ENCODE measurements around the gene SLC3A2.

The SLC3A2 gene

DNA sequence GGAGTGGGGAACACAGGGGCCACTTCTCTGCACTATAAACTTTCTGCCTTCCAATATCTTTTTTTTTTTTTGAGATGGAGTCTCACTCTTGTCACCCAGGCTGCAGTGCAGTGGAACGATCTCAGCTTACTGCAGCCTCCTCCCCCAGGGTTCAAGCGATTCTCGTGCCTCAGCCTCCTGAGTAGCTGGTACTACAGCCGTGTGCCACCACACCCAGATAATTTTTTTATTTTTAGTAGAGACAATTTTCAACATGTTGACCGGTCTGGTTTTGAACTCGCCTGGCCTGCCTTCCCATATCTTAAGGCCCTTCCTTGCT is 1.7 kb downstream of the SLC3A2 start:
- no peak for DNase-seq

DNA sequence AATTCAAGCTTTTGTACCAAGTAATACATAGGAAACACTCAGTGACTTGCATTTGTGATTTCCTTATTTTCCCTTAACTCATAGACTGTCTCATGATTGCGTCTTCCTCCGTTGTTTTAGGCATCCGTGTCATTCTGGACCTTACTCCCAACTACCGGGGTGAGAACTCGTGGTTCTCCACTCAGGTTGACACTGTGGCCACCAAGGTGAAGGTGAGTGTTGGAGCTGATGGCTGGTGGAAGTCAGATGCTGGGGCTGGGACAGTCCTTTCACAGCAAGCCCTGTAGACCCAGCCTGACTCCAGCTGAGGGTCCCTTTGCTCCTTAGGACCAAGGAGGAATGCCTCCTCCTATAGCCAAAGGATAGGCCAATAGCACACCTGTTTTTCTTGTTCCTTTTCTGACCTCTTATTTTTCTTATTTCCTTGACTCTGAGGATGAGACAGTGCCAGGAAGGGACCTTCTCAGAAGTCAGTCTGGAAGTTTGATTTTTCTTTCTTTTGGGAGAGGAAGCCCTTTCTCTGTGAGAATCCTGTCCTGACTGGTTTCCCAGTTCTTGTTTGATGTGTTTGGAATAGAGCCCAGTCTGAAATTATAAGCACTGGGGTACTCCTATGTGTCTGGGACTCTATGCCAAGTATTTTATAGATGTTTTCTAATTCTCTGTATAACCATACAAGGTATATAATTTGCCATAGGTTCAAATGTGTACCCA is 2.2 kb downstream of the SLC3A2 start:
- DNase-seq = no peak

DNA sequence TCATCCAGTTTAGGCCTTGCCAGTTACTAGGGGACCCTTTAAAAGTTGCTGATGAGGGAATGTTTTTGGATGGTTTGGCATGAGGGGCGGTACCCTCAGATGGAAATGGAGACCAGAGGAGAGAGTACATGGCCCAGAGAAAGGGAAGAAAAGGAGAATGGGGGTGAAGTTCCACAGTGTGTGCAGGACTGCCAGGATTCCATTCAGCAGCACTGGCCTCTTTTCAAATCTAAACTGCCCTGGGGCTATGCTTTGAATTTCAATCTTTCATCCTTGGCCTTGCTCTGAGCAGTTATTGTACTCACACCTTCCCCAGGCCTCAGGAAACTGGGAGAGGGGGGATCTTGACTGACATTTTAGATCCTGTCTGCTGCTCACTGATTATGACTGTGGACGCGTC is 3.0 kb downstream of the SLC3A2 start:
- no peak for DNase-seq

DNA sequence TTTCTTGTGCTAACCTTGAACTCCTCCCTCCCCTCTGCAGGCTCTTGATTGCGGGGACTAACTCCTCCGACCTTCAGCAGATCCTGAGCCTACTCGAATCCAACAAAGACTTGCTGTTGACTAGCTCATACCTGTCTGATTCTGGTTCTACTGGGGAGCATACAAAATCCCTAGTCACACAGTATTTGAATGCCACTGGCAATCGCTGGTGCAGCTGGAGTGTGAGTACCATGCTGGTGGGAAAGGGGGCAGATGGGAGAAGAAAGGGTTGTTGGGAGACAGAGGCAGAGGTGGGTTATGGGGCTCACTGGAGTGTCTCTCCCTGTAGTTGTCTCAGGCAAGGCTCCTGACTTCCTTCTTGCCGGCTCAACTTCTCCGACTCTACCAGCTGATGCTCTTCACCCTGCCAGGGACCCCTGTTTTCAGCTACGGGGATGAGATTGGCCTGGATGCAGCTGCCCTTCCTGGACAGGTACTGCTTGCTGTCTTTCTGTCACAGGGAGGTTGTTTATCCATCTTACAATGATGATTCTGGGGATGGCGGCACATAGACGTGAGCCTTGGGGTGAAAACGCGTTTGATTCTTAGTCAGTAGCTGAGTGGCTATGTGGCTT is 4.5 kb downstream of the SLC3A2 start:
- DNase-seq = no peak

DNA sequence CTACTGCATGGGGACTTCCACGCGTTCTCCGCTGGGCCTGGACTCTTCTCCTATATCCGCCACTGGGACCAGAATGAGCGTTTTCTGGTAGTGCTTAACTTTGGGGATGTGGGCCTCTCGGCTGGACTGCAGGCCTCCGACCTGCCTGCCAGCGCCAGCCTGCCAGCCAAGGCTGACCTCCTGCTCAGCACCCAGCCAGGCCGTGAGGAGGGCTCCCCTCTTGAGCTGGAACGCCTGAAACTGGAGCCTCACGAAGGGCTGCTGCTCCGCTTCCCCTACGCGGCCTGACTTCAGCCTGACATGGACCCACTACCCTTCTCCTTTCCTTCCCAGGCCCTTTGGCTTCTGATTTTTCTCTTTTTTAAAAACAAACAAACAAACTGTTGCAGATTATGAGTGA is 7.7 kb downstream of the SLC3A2 start:
- DNase-seq = no peak

DNA sequence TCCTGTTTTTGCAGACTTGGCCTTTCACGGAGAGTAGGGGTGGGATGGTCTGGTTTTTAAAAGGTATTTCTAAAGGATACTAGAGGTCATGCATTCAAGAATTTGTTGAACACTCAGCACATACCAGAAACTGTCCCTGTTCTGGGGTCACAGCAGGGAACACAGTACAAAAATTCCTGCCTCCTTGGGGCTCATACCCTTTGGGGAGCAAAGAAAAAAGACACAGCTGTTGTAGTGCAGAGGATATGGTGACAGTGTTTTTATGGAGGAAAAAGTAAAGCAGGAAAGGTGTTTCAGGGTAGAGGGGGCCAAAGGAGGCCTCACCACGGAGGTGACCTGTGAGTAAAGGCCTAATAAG is 8.4 kb downstream of the SLC3A2 start:
- no peak for DNase-seq

DNA sequence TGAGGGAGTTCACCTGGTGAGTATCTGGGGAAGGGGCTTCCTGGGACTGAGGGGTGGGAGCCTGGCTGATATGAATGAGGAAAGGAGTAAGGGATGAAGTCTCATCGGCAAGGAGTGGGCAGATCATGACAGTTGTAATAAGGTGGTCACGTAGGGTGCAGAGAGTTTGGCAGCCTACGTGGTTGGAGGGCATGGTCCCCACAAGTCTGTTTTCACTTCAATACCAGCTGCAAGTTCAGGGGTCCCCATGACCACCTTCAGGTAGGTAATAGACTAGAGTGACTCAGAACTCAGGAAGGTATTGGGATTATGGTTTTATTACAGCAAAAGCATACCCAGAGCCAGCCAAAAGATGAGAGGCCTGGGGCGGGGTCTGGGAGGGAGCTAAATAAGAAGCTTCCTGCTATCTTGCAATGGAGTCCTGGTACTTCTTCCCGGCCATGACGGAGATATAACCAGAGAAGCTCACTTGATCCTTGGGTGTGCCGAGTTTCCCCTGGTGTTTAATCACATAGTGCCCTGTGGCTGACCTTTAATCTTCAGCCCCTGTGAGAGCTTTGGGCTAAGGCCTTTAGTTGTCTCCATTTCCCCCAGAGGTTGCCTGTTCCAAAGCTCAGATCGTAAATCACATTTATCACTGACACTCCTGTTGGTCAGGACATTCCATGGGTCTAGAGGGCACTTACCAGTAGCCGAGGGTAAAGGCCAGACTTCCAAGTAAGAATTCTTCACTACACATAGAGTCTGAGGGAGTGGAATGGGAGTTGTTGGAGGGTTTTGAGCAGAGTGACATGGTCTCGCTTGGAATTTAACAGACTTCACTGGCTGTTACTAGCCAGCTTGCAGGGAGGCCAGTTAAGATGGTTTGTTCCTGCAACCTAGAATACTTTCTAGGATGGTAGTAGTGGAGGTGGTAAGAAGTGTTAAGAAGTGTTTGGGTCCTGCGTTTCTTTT is 9.1 kb downstream of the SLC3A2 start:
- DNase-seq = no peak

DNA sequence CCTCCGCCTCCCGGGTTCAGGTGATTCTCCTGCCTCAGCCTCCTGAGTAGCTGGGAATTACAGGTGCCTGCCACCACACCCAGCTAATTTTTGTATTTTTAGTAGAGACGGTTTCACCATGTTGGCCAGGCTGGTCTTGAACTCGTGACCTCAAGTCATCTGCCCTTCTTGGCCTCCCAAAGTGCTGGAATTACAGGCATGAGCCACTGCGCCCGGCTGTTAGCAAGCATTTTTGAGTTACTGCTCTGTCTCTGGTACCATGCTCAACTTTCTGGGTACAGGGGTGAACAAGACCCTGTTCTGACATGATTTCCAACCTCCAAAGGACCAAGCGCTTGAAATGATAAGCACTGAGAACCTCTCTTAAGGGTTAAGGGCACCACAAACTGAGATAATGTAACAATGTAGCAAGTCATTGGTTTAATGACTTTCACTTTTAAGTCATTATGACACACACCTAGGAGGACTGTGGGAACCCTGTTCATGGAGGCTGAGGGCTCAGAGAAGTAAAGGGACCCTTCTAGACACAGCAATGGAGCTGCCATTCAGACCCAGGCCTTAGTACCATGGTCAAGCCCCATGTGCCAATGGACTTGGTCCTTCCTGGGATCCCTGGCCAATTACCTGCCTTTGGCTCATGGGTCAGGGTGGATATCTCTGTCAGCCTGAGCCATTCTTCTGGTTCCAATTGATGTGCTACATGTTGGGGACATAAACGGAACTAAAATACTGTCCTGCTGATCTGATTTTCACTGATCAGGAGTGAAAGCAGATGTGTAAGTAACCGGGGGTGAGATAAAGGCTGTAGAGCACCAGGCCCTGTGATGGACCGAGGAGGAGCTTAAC is 11.6 kb downstream of the SLC3A2 start:
- no peak for DNase-seq

DNA sequence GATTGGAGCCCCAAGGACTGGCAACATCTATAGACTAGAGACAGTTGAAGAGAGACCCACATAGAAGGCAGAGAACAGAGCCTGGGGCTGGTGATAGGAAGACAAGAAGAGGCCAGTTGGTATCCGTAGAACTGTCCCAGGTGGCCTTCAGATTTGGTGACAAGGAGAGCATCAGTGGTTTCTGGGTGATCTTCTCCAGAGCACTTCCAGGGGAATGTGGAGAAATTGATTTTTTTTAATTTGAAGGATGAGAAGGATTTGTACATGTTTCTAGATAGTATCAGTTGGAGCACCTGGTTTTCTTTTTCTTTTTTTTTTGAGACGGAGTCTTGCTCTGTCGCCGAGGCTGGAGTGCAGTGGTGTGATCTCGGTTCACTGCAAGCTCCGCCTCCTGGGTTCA is 14.8 kb downstream of the SLC3A2 start:
- DNase-seq = no peak

DNA sequence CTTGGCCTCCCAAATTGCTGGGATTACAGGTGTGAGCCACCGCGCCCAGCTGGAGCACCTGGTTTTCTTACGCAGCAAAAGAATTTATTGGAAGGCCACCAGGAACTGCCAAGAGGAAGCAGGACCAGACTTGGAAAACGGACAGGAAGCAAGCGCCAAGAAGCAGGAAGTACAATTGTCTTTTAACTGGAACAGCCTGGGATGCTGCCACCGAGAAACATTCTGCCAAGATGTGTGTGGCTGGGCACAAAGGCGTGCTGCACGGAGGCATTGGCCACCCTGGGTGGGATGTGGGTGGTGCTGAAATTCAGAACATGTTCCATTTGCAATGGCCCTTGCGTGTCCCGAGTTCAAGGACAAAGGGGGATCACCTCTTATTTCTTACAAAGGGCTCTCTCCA is 15.4 kb downstream of the SLC3A2 start:
- DNase-seq = no peak

DNA sequence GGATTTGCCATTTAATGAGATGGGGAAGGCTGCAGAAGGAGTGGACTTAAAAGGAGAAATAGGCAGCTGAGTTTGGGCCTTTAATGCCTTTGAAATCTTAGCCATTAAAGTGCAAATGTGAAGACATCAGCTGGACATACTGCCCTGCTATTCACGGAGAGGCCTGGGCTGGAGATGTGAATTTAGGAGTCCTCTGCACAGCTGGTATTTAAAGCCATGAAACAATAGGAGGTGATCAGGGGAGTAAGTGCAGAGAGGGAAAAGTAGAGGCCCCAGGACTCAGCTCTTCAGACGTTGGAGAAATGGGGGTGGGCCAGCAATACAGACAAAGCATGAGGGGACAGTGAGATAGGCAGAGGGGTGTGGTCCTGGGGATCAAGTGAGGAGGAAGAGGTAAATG is 16.6 kb downstream of the SLC3A2 start:
- DNase-seq = no peak

DNA sequence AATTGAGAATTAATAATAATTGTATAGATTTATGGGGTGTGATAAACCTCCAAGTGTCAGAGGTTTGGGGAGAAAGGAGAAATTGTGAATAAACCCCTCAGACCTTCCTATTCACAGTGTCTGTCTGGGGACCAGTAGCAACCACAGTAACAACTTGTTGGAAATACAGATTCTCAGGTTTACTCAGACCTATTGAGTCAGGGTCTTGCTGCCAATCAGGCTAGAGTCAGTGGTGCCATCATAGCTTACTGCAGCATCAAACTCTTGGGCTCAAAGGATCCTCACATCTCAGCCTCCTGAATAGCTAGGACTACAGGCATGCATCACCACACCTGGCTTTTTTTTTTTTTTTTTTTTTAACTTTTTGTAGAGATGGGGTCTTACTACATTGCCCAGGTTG is 17.3 kb downstream of the SLC3A2 start:
- no peak for DNase-seq

DNA sequence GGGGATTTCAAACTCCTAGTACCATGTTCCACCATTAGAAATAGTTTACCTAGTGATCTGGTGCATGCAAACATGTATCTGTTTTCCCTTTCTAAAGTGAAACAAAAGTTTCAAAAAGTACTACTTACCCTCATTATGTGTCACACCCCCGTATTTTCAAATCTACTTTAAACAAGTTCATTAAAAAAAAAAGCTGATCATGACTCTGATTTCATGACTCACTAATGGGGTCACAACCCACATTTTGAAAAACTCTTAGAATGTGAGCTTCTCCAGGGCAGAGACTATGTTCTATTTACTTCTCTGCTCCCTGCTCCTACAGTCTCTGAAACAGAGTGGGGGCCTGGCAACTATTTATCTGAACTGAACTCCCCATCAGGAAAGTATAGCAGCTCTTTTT is 22.2 kb downstream of the SLC3A2 start:
- no peak for DNase-seq

DNA sequence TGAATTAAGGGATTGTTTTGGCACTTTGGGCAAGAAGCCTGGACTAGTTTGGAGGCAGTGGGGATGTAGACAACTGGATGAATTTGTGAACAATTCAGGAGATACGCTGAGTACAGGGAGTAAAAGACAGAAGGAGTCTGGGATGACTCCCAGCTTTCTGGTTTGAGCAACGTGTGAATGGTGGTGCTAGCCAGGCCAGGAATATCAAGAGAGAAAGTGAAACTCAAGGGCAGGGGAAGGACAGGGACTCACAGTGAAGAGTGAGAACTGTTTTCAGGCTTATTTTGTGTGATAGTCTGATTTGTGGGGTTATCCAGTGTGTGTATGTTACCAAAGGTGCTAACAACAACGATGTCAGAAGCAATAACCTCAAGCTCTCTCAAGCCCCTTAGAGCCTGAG is 24.6 kb downstream of the SLC3A2 start:
- DNase-seq = no peak

DNA sequence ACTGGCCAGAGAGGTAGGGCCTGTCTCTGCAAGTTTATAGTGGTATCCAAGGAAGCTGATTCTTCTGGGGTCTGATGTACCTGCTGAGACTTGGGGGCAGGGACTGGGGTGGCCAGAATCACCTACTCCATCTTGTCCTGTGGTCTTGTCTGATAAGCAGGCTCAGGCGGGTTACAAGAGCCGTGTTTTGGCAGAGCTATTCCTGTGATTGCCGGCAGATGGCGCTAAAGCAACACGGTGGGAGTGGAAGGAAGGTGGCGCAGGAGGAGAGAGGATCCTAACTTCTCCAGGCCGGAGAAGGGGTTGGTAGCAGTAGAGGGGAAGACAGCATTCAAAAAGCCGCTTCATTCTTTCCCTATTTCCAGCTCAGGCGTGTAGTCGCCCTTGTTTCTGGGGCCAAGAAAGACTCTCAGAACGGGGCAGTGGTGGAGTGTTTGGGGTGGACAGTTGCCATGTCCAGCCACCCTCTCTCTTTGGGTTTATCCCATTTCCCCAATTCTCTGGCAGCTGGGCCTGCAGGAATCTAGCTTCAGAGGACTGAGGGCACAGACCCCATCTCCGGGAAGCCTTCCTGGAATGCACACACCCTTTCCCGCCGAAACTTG is 25.3 kb downstream of the SLC3A2 start:
- peak; percentile 88 for DNase-seq

DNA sequence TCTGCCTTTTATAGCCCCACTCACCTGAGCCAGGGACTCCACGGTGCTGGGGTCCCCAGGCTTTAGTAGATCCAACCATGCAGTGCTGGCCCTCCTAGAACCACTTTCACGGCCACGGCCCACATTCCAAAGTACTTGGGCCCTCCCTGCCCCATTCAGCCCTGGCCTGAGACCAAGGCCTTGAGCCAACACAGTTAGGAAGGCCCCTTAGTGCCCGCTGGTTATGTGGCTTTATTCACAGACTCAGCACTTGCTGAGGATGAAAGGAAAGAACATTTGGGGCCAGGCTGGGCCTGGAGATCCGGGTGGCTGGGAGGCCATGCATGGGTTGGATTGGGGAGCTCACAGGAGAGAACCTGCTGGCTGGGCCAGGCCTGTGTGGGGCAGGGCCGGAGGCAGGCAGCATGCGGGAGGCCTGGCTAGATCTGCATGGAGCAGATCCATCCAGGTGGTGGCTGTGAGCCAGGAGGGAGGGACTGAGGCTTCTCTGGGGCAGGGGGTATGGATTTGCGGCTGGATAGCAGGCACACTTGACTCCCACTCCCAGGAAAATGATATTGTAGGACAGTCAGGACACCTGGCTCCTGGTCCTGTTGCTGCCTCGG is 27.9 kb downstream of the SLC3A2 start:
- no peak for DNase-seq

DNA sequence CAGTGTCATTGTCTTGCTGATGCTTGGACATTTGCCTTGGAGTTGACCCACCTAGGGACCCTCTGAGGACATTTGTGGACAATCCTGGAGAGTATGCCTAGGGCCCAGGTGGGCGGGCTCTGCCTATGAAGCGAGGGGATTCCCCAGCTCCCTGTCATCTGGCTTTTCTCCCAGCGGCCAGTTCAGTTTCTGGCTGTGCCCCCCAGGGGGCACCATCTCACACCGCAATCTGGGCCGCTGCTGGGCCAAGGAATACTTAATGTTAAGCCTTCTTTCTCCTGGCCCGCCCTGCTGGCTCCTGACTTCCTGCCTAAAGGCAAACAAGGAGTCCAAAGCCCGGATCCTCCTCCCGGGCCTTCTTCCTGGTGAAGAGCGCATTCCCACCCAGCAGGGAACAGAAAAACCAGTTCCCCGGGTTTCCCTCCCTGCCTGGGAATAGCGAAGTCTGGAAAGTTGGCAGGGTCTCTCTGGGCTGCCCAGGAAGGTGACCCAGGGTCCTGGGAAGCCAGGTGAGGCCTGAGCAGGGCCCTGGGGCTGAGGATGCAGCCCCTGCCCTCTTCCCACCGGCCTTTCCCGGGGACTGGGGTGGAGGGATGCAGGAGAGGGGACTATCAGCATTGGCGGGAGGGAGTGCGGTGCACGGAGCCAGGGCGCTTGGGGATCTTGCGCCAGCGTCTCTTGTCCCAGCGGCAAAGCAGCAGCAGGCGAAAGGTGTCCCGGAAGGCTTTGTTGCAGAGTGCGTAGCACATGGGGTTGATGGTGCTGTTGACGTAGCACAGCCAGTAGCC is 28.6 kb downstream of the SLC3A2 start:
- peak; percentile 75 for DNase-seq

DNA sequence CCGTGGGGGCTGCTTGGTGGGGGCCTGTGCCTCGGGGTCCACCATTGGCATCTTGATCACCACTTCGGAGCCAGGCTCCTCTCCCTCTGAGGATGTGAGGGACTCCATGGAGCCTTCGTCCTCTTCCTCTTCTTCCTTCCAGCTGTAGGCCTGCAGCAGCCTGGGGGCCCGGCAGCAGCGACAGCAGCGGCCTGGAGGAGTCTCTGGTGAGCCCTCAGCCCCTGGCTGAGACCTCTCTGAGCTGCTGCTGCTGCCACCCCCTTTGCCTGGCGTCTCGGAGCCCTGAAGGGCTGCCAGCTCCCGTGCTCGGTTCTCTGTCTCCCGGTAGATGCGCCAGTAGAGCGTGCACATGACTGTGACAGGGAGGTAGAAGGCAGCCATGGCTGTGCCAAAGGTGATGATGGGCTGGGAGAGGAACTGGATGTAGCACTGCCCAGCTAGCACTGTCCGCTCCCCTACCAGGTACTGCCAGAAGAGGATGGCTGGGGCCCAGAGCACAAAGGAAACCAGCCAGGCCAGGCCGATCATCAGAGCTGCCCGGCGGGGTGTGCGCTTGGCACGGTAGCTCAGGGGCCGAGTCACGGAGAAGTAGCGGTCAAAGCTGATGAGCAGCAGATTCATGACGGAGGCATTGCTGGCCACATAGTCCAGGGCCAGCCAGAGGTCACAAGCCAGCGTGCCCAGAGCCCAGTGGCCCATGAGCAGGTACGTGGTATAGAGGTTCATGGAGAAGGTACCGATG is 29.6 kb downstream of the SLC3A2 start:
- no peak for DNase-seq

DNA sequence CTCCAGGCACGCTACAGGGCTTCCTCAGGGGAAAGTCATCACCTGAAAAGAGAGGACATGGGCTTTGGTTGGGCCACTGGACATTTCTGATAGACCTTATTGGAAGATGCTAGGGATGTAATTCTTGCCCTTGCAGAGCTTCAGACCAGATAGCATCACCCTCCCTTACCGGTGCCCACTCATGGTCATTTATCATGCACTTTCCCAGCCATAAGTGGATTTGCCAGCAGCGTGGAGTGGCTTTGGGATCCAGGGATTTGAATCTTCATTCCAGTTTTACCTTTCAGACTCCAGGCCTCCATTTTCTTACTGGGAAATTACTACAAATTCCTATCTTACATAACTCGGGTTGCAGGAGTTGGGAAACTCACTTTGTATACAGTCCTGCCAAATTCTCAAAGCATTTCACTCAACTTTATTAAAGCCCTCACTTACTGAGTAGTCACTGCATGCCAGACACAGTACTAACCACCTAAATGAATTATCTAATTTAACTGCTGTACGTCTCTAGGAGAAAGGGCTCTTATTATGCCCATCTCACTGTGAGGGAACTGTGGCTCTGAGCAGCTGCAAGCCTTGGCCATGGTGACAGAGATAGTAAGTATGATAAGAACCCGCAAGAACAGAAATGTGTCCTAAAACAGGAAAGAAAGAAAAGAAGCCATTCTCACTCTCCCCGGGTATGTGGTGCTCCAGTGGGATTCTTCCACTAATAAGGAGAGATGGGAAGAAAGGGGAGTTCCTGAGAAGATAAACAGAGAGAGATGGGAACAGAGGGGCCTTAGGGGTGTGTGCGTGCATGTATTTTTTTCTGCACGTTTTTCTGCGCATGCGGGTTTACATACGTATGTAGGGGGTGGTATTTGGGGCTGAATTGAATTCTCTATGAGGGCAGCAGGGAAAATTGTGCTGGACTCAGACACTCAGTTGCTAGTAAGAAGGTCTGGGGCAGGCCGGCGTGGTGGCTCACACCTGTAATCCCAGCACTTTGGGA is 30.7 kb downstream of the SLC3A2 start:
- no peak for DNase-seq
